GM19328 (cell line): ENCODE measurements around the gene FCRLB.
A peak's percentile ranks its signal among the peaks of the same experiment; 100 is the strongest.
"Not testable (repeated sequence)": the region's sequence is repeated elsewhere in the genome, so short reads cannot be mapped to it uniquely, and the experiment has no call there.

Source experiments
- ATAC-seq: cut with Tn5 transposase; IDR thresholded peaks from one replicate; pipeline ENCODE4 v1.9.1; 2021; ENCODE audit warnings: mild to moderate bottlenecking, moderate library complexity; ENCODE audit not compliant: unreplicated experiment

FCRLB gene, protein sequence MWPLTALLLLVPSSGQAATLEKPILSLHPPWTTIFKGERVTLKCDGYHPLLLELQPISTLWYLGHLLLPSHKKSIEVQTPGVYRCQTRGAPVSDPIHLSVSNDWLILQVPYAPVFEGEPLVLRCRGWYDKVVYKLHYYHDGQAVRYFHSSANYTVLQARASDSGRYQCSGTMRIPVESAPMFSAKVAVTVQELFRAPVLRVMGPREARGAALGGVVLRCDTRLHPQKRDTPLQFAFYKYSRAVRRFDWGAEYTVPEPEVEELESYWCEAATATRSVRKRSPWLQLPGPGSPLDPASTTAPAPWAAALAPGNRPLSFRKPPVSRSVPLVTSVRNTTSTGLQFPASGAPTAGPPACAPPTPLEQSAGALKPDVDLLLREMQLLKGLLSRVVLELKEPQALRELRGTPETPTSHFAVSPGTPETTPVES

DNA sequence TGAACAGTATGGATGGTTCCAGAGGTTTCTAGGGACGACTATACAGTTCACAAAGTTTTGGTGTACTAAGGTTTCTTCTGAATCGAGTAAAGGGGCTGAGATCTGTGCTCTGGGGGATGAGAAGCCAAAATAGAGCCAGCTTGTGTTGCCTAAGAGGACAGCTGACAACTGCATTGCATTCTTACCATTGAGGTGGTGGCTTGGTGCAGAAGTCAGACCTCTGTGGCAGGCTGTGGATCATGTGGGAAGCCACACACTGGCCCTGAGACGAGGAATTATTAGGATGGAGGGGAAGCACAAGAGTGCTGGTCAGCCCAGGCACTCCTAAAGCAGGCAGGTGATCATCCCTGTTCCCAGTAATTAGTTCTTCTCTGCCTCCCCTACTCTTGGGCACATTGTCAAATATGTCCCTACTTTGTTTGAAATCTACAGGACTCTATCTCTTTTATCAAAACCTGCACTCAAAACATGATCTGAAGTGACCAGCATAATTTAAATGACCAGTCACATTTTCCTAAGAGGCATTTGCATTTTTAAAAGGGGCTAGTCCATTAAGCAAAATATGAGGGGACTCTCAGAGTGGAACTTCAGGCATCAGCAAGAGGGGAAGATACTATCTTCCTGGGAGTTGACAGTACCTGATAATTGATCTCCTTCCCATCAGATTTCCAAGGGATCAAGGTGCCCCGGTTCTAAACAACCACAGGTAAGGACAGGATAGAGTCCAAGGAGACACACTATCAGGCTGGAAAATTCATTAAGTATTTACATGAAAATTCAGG lies at the start of gene FCRLB:
Gene FCRLB, plus strand, starts transcription at position 589 of the 782 bp plus-strand sequence. CDS start 1,129 bp downstream, outside the sequence.
- no peak for ATAC-seq

DNA sequence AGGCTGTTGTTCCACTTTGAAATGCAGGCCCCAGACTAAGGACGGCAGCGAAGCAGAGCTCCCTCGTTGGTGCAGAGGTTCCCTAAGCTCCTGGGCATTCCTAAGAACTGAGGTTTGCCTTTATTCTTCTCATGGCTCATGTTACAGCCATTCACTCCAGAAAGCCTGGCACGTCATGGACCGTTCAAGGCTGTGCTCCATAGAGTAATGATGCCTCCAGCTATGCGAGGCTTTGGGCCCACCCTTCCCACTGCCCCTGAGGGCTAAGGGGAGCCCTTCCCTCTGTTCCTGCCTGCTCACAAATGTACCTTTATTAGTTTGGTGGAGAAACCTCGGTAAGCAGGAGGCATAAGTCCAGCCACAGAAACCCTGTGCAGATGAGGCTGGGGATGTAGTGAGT lies 47.9 kb upstream of the FCRLB start:
- not testable (repeated sequence) for ATAC-seq

DNA sequence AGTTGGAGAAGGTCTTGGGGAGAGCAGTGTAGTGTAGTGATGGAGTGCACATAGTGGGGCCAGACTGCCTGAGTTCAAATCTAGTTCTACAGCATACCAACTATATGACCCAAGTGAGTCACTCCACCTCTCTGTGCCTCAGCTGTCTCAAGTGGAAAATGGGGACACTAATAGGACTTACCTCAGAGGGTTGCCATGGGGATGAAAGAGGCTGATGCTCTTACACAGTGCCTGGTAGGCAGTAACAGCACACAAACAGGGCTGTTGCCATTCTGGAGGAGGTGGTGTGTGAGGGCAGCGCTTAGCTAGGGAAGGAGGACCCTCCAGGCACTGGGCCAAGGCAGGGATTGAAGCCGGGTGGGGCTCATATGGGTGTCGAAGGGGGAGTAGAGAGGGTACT lies 46.9 kb upstream of the FCRLB start:
- not testable (repeated sequence) for ATAC-seq

DNA sequence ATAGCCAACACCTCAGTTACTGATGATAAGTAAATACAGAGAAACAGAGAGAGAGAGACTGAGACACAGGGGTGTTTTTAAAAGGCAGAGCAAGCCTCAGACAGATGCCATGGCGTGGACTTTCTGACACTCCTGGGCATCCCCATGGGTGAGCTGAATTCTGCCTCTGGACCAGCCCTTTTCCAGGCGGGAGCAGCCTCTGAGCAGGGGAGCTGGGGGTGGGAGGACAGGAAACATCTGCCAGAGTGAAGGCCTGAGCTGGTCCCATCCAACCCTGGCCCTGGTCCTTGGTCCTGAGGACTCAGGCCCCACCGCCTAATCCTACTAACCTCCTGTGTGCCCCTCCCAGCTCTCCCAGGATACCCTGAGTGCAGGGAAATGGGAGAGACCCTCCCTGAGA lies 46.4 kb upstream of the FCRLB start:
- not testable (repeated sequence) for ATAC-seq

DNA sequence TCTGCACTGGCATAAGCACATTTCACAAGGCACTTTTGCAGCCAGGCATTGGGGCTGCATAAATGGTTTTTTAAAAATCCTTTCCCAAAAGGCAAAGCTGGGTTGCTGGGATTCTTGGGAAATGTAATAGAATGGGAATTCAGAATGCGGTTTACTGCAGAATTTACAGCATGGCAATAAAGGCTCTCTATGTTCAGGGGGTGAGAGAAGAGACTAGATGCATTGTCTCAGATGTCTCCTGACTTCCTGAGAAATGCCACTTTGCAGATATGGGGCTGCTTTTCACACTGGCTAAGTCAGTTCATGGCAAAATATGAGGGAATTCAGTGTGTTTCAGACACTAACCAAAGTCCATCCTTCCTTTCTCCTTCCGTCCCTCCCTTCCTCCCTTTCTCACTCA lies 44.9 kb upstream of the FCRLB start:
- no peak for ATAC-seq

DNA sequence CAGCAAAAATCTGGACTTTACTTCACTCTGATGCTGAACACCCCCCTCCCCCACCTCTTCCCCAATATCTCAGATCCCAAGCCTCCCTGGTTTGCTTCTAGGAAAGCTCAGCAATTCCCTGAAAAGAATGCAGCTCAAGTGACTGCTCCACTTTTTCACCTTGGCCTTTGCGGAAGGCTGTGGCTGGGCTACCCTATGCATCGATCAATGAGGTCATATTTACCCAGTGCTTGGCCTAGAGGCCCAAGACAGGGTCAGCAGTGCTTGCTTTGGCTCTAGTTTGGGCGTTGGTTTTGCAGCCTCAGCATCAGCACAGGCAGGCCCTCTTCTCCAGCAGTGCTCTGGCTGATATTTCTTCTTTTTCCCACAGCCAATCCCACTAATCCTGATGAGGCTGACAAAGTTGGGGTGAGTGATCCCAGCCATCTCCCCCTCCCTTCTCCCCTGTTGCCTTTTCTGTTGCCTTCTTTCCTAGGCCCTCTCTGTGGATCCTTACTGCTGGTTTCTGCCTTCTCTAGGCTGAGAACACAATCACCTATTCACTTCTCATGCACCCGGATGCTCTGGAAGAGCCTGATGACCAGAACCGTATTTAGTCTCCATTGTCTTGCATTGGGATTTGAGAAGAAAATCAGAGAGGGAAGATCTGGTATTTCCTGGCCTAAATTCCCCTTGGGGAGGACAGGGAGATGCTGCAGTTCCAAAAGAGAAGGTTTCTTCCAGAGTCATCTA lies 44.2 kb upstream of the FCRLB start:
- no peak for ATAC-seq

DNA sequence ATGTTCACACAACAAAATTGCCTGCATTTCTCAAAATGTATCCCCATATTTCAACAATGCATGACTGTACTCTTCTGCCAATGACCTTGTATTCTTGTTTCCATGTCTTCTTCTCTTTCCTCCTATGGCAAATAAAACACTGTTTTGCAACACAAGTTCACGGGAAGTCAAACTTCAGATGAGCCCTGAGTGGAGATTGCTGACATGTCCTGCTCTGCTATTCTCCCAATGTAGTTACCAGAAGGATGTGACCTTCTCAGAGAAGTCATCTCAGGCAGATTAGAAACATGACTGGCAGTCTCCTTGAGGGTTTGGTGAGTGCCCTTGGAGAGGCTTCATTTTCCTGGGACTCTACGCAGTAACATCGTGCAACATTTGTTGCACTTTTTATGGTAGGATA lies 42.8 kb upstream of the FCRLB start:
- no peak for ATAC-seq

DNA sequence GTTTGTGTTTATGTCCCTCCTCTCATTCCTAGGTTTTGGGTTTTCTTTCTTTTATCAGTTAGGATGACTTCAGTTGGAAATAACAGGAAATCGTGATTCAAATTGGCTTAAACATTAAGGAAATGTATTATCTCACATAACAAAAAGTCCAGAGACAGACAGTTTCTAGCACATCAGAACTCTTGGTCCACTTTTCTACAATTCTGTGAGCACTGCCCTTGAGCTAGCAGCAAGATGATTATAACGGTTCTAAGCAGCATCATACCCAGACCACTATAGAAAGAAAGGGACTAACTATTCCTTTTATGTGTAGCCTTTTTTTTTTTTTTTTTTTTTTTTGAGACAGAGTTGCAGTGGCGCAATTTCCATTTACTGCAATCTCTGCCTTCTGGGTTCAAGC lies 39.5 kb upstream of the FCRLB start:
- no peak for ATAC-seq

DNA sequence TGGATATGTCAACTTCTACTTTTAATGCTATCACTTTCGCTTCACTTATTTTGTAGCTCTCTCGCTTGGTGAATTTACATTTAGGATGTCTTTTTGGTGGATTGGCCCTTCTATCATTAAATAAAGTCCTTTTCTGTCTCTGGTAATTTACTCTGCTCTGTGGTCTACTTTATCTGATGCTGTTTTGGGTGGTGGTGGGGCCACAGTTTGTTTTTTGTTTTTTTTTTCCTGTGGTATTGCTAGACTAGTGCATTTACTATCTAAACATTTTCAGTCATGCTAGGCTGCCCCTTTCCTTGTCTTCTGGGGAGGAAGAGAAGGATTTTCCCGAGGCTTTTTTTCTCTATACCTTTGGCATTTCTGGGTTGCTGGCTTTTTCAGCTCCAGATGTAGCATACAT lies 32.4 kb upstream of the FCRLB start:
- no peak for ATAC-seq

DNA sequence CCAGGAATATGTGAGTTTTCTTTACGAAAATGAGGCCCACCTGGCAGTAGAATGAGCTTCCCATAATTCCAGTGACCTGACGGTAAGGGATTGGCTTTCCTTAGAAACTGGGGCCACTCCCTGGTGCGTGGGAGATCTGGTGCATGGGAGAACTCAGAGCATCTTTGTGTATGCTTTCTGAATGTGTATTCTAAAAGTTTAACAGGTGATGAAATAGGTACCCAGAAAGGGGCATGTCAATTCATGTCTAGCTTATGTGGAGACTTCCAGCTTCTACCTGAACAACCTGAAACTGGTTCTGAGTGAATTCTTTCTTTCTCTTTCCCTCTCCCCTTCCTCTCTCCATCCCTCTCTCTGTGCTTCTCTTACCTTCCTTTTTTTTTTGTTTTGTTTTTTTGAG lies 29.5 kb upstream of the FCRLB start:
- ATAC-seq: no peak

DNA sequence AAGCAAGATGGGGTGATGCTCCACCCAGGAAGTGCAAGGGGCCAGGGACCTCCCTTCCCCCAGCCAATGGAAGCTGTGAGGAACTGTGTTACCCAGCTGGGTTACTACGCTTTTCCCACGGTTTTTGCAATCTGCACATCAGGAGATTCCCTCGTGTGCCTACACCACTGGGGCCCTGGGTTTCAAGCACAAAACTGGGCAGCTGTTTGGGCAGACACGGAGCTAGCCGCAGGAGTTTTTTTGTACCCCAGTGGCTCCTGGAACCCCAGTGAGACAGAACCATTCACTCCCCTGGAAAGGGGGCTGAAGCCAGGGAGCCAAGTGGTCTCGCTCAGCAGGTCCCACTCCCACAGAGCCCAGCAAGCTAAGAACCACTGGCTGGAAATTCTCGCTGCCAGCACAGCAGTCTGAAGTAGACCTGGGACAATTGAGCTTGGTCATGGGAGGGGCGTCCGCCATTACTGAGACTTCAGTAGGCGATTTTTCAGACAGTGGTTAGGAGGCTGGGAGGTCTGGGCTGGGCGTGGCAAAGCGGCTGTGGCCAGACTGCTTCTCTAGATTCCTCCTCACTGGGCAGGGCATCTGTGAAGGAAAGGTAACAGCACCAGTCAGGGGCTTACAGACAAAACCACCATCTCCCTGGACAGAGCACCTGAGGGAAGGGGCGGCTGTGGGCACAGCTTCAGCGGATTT lies 28.2 kb upstream of the FCRLB start:
- not testable (repeated sequence) for ATAC-seq

DNA sequence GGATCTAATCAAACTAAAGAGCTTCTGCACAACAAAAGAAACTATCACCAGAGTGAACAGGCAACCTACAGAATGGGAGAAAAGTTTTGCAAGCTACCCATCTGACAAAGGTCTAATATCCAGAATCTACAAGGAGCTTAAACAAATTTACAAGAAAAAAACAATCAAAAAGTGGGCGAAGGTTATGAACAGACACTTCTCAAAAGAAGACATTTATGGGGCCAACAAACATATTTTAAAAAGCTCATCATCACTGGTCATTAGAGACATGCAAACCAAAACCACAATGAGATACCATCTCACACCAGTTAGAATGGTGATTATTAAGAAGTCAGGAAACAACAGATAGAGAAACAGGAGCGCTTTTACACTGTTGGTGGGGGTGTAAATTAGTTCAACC lies 23.0 kb upstream of the FCRLB start:
- ATAC-seq: not testable (repeated sequence)

DNA sequence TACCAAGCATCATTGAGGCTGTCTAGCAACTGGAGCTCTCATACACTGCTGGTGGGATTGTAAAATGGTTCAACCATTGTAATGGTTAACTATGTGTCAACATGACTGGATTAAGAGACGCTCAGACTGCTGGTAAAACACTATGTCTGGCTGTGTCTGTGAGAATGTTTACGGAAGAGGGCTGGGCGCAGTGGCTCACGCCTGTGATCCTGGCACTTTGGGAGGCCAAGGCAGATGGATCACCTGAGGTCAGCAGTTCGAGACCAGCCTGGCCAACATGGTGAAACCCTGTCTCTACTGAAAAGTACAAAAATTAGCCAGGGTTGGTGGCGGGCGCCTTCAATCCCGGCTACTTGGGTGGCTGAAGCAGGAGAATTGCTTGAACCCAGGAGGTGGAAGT lies 19.1 kb upstream of the FCRLB start:
- no peak for ATAC-seq

DNA sequence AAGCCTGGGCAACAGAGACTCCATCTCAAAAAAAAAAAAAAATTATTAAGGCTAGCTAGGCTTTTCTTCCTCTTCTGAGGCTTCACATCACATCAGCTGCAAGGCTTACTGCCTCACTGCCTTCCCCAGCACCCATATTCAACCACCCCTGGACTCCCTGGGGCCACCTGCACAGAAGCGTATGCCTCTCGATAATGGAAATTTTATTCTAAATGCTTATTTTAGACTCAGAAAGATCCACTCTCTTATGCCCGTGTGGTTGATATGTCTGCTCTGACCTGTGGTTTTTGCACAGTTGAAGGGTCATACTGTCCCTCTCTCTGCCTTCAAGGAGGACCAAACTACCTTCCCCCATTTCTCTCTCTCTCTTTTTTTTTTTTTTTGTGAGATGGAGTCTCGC lies 15.8 kb upstream of the FCRLB start:
- ATAC-seq: peak; percentile 42

DNA sequence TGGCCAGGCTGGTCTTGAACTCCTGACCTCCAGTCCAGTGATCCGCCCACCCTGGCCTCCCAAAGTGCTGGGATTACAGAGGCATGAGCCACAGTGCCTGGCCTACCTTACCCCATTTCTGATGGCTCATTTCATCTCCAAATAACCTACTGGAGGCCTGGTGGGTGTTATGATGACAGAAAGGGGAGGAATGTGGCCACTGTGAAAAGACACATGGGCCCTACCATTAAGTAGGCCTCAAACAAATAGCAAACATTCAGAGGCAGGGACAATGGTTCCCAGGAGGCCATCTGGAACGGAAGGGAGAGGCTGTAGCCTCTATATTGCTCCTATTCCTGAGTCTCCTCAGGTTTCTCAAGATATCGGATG lies 15.2 kb upstream of the FCRLB start:
- no peak for ATAC-seq

DNA sequence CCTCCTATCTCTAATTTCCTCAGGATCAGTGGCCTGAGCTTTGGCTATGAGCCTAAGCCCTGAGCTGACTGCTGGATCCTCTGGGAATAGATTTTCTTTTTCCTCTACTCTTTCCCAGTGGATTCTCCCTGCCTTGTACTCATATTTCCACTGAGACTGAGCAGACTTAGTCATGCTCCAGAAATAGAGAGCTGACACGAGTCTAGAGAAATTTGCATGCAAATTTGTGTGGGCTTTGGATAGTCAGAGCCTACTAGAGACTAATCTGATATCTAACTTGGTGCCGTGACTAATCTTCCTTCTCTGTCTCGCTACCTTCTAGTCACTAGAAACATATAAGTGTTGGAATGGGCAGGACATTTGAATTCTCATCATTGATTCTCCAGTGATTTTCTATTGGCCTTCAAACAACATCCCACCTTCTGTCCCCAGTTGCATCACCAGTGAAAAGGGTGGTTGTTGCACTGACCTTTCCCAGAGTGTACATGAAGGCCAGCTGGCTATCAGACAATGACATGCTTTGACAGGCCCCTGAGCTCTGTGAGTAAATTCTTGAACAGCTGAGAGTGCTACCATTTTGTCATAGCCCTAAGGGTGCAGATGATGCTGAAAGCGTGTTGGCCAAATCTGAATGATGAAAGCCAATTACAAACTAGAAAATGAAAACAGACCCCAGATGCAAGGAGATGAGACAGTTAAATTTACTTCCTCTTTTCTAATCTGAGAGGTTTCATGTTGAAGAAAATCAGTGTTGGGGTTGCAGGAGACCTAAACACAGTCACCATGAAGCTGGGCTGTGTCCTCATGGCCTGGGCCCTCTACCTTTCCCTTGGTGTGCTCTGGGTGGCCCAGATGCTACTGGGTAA lies 14.6 kb upstream of the FCRLB start, which contains the start of gene FCRLA:
Gene FCRLA, plus strand, starts transcription at position 748 of the 866 bp plus-strand sequence. Its CDS starts 36 bp downstream, at position 784.
- peak; percentile 66 for ATAC-seq

DNA sequence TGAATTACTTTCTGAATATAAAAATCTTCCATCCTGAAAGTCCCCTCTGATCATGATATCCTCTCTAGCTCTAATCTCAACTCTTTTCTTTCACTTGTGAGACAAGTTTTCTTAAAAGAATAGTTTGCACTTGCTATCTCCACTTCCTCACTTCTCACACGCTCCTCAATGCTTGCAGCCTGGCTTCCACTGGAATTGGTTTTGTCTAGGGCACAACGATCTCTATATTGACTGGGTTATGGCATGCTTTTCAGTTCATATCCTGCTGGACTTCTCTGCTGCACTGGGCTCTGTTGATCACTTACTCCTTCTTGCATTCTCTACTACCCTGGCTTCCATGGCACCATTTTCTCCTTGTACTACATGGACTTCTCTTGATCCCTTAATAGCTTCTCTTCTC lies 13.8 kb upstream of the FCRLB start:
- ATAC-seq: no peak

DNA sequence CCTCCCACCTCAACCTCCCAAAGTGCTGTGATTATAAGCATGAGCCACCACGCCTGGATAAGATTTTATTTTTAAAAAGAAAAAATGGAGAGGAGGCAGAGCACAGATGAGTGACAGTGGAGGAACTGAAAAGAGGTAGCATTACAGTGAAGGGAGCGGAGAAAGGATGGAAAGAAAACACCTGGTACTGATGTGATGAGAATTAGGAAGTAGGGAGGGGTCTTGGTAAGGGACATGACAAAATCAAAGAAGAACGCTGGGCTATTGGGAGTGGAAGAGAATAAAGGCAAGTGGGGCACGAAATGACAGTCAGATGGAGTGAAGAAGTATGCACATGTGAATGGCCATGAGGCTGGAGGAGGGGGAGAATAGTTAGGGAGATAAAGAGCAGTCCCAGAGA lies 12.0 kb upstream of the FCRLB start:
- ATAC-seq: no peak

DNA sequence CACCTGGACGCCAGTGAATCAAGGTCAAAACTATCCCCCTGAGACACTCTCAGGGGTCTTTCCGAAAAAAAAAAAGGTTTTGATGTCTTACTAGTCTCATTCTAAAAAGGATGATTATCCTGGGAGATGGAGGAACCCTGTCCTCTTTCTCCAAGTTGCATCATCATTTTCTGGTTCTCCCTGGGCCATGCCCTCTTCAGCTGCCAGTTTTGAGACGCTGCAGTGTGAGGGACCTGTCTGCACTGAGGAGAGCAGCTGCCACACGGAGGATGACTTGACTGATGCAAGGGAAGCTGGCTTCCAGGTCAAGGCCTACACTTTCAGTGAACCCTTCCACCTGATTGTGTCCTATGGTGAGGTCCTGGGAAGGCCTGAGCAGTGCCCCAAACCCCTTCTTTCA lies 10.8 kb upstream of the FCRLB start:
- no peak for ATAC-seq
